ENCODE measurements around the gene TH. TPM values are rescaled to one million over a fixed set of nuclear protein-coding genes. Genes with fewer than 3 reads are reported as not detected.

The TH gene
- total and polyA plus RNA-seq, 9 of the 15 experiments (the other 6 are each of a cell fraction or from before 2014, with no cell fraction given) = not detected

GRCh38 chr11:2163428-2163978, 8.1 kb downstream of the TH start:
- POLR2A ChIA-PET = interaction anchor here (0.6 kb wide), 1 partner anchor 542 kb away, joined by 3 read pairs; no protein-coding TSS in a partner anchor
- DNase-seq (ENCODE audit: extremely low read depth in 1 of 4, low spot score in 3 of 4) (no peak), ATAC-seq (no peak), FAIRE-seq (no peak)
- Histone ChIP-seq H3K79me2 (ENCODE audit: control insufficient read depth, insufficient read depth, low read length) (no peaks in the 10 kb centered on the region), H3K9me1 (ENCODE audit: control insufficient read depth, insufficient read depth, low read length) (no peaks in the 10 kb centered on the region), H3K9me3 (replicated peaks; ENCODE audit: control insufficient read depth, insufficient read depth, low read depth, low read length) (no peaks in the 10 kb centered on the region), H3K27ac (ENCODE audit: extremely low read depth, low read depth, low read length) (no peak overlapping the region), H4K20me1 (replicated peaks; ENCODE audit: control insufficient read depth, insufficient read depth, low read length) (peaks cover 7% of the 10 kb centered on the region), H2AFZ (ENCODE audit: low read depth, low read length) (no peak overlapping the region), H3K9ac (ENCODE audit: insufficient read depth in 1 of 2, low read depth in 2 of 2, low read length in 2 of 2) (no peak overlapping the region), H3K4me2 (ENCODE audit: insufficient read depth, low read length) (no peak overlapping the region), H3K36me3 (ENCODE audit: control insufficient read depth, insufficient read depth, low read length) (no peaks in the 10 kb centered on the region), H3K27me3 (ENCODE audit: control insufficient read depth in 2 of 2, insufficient read depth in 2 of 2, low read length in 2 of 2) (peaks cover 0 to 20% of the 10 kb centered on the region in 2 experiments; a peak in 3 of 5 replicates), H3K4me3 (no peak overlapping the region), H3K4me1 (replicated peaks in 1 of 2; ENCODE audit: control insufficient read depth in 2 of 2, insufficient read depth in 2 of 2, low read length in 2 of 2) (peaks cover 0 to 52% of the 10 kb centered on the region in 2 experiments; a peak in 2 of 5 replicates)
- CTCF ChIA-PET (ENCODE audit: low intra/inter-chr PET ratio) = no interaction called here
- under 1% methylated on average over 12 of the region's 12 CpGs for WGBS (ENCODE audit: insufficient coverage, low coverage, missing lambda C conversion rate)
- in situ Hi-C loops (cut with MboI) (no loop called here), intact Hi-C loops (cut with micrococcal nuclease) (no loop called here)
- BruUV-seq (replicated peaks) = no TSS peak
- TF ChIP-seq ZNF764 (CRISPR knock-in tag; IDR thresholded peaks at IDR 0.05; ENCODE audit: low read depth) (no peak), CC2D1A (IDR thresholded peaks at IDR 0.05) (no peak), XRCC5 (IDR thresholded peaks at IDR 0.05; ENCODE audit: low read depth, low read length) (no peak), ZNF717 (CRISPR knock-in tag; IDR thresholded peaks at IDR 0.05) (no peak), DLX4 (CRISPR knock-in tag; IDR thresholded peaks at IDR 0.05) (no peak)

GRCh38 chr11:2160736-2161259, 10.8 kb downstream of the TH start, which contains the start of gene INS:
Gene INS, minus strand, starts transcription at chr11:2161209. Its CDS starts 238 bp downstream, at chr11:2160971.
- BruUV-seq (replicated peaks) = no TSS peak
- Histone ChIP-seq H3K4me2 (ENCODE audit: insufficient read depth, low read length) (no peak within 1 kb of the TSS), H3K9ac (ENCODE audit: insufficient read depth in 1 of 2, low read depth in 2 of 2, low read length in 2 of 2) (no peak within 1 kb of the TSS), H3K36me3 (ENCODE audit: control insufficient read depth, insufficient read depth, low read length) (no peaks in the 10 kb centered on the region), H4K20me1 (replicated peaks; ENCODE audit: control insufficient read depth, insufficient read depth, low read length) (no peaks in the 10 kb centered on the region; the same call in 1 of the 2 replicates), H3K27me3 (ENCODE audit: control insufficient read depth in 2 of 2, insufficient read depth in 2 of 2, low read length in 2 of 2) (peaks cover 0 to 13% of the 10 kb centered on the region in 2 experiments; a peak in 4 of 5 replicates), H2AFZ (ENCODE audit: low read depth, low read length) (no peak within 1 kb of the TSS), H3K9me3 (replicated peaks; ENCODE audit: control insufficient read depth, insufficient read depth, low read depth, low read length) (no peaks in the 10 kb centered on the region), H3K4me3 (no peak within 1 kb of the TSS), H3K4me1 (replicated peaks in 1 of 2; ENCODE audit: control insufficient read depth in 2 of 2, insufficient read depth in 2 of 2, low read length in 2 of 2) (peaks cover 0 to 40% of the 10 kb centered on the region in 2 experiments; a peak in 2 of 5 replicates), H3K9me1 (ENCODE audit: control insufficient read depth, insufficient read depth, low read length) (no peaks in the 10 kb centered on the region), H3K27ac (ENCODE audit: extremely low read depth, low read depth, low read length) (no peak within 1 kb of the TSS), H3K79me2 (ENCODE audit: control insufficient read depth, insufficient read depth, low read length) (no peaks in the 10 kb centered on the region)
- DNase-seq (ENCODE audit: extremely low read depth in 1 of 4, low spot score in 3 of 4) (no peak), ATAC-seq (no peak), FAIRE-seq (no peak)
- POLR2A ChIA-PET = no interaction called here
- 28% methylated on average over 7 of the region's 13 CpGs for WGBS (ENCODE audit: insufficient coverage, low coverage, missing lambda C conversion rate)
- intact Hi-C loops (cut with micrococcal nuclease) (no loop called here), in situ Hi-C loops (cut with MboI) (no loop called here)
- CTCF ChIA-PET (ENCODE audit: low intra/inter-chr PET ratio) = no interaction called here
- TF ChIP-seq MYNN (IDR thresholded peaks at IDR 0.05) (no peak), MYNN (CRISPR knock-in tag; IDR thresholded peaks at IDR 0.05) (no peak), ZBTB17 (CRISPR knock-in tag; IDR thresholded peaks at IDR 0.05) (no peak), ZNF583 (CRISPR knock-in tag; IDR thresholded peaks at IDR 0.05) (no peak), SIN3A (IDR thresholded peaks at IDR 0.05; ENCODE audit: borderline replicate concordance in 2 of 2, control insufficient read depth in 1 of 2, low read depth in 2 of 2, low read length in 2 of 2) (no peak), RB1 (IDR thresholded peaks at IDR 0.05; ENCODE audit: low read depth) (no peak), TAF7 (tag; IDR thresholded peaks at IDR 0.05) (no peak)

Measured in K562 (cell line).